Thyroid gland (tissue), 4 donors: Measurements from ENCODE around the gene PHKG2. TPM values are rescaled to one million over a fixed set of nuclear protein-coding genes. Genes with fewer than 3 reads are reported as not detected.

ENCODE experiments used
- DNase-seq, 2 donors: peaks; one replicate each; pipeline ENCODE4 v3.0.0-alpha.2; 2019
- H3K27ac ChIP-seq, 3 donors: fragments of 200-600 bp; sonication (generic); 1 replicate in 2 of 3; 2 replicates in 1 of 3; pipeline ENCODE4 v1.5.1; 2016 to 2019; ENCODE audit warnings: mild to moderate bottlenecking in 1 of 3, moderate library complexity in 1 of 3
- H3K27me3 ChIP-seq: fragments of 200-600 bp; sonication (generic); one replicate; pipeline ENCODE4 v1.5.1; 2019
- H3K36me3 ChIP-seq, 2 donors: fragments of 200-600 bp; sonication (generic); one replicate each; pipeline ENCODE4 v1.5.1; 2016 to 2019
- H3K4me1 ChIP-seq, 2 donors: fragments of 200-600 bp; sonication (generic); one replicate each; pipeline ENCODE4 v1.5.1; 2017 to 2019
- H3K4me3 ChIP-seq, 3 donors: fragments of 200-600 bp; sonication (generic); replicated peaks in 1 of 3; 1 replicate in 2 of 3; 2 replicates in 1 of 3; pipeline ENCODE4 v1.5.1; 2016; ENCODE audit warnings: mild to moderate bottlenecking in 1 of 3
- H3K9me3 ChIP-seq: fragments of 200-600 bp; sonication (generic); one replicate; pipeline ENCODE4 v1.5.1; 2017
- POLR2A ChIP-seq, 2 donors: fragments of 450-650 bp; IDR thresholded peaks; one replicate each; pipeline ENCODE4 v1.6.1; 2017; ENCODE audit warnings: antibody characterized with exemption in 2 of 2, mild to moderate bottlenecking in 2 of 2, moderate library complexity in 1 of 2
- WGBS, 2 donors: methylation state at CpG; one replicate each; pipeline ENCODE4 v1.1.5; 2017; 5-methylcytosine and 5-hydroxymethylcytosine counted together
- intact Hi-C: fragments of 100-400 bp; cut with DNase I; formaldehyde crosslinking; loops from one replicate; pipeline ENCODE4 v1.15.1; 2023
- total RNA-seq, 4 donors: library from RNA; depleted of rRNA; stranded (reverse); fragments of >200 nt; gene quantifications; one replicate each; pipeline ENCODE4 v1.2.3, GENCODE V29; 2016
- TF ChIP-seq, protein P1 (sequence below), 6 experiments: fragments of 200-600 bp in 3 of 6; fragments of 450-650 bp in 3 of 6; sonication (generic) in 3 of 6; IDR thresholded peaks; one replicate each; pipeline ENCODE4 v1.5.1; 2016 to 2019; ENCODE audit warnings: antibody characterized with exemption in 6 of 6, mild to moderate bottlenecking in 2 of 6, inconsistent platforms in 1 of 6, moderate library complexity in 1 of 6

PHKG2 gene
- total RNA-seq, 4 donors from 2014 or later = 28.1 to 52.8 (median 42.3) TPM

DNA sequence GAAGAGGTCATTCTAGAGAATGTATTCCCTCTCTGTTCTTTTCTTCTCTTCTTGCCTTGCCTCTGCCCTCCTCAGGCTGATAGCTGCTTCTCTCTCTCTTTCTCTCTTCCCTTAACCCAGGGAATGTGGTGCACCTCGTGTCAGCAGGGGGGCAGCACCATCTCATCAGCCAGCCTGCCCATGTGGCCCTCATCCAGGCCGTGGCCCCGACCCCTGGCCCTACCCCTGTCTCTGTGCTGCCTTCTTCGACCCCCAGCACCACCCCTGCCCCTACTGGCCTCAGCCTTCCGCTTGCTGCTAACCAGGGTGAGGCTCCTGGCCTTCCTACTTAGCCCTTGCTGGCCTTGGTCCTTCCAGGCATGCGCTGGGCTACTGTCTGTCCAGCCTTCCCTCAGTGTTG, 25.8 kb upstream of the PHKG2 start:
- Histone ChIP-seq H3K27ac (no peak overlapping the region), H3K4me3 (no peak overlapping the region), H3K27me3 (no peaks in the 10 kb centered on the region), H3K9me3 (no peaks in the 10 kb centered on the region), H3K4me1 (no peaks in the 10 kb centered on the region), H3K36me3 (peaks cover 74 to 78% of the 10 kb centered on the region in 2 donors)
- 79 to 88% methylated on average over 6 of the region's 6 CpGs for WGBS, 2 donors
- DNase-seq = no peak
- TF ChIP-seq POLR2A (IDR thresholded peaks at IDR 0.05) = no peak
- TF ChIP-seq, protein P1, sequence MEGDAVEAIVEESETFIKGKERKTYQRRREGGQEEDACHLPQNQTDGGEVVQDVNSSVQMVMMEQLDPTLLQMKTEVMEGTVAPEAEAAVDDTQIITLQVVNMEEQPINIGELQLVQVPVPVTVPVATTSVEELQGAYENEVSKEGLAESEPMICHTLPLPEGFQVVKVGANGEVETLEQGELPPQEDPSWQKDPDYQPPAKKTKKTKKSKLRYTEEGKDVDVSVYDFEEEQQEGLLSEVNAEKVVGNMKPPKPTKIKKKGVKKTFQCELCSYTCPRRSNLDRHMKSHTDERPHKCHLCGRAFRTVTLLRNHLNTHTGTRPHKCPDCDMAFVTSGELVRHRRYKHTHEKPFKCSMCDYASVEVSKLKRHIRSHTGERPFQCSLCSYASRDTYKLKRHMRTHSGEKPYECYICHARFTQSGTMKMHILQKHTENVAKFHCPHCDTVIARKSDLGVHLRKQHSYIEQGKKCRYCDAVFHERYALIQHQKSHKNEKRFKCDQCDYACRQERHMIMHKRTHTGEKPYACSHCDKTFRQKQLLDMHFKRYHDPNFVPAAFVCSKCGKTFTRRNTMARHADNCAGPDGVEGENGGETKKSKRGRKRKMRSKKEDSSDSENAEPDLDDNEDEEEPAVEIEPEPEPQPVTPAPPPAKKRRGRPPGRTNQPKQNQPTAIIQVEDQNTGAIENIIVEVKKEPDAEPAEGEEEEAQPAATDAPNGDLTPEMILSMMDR (IDR thresholded peaks at IDR 0.05) = no peak
- intact Hi-C loops = no loop called here

DNA sequence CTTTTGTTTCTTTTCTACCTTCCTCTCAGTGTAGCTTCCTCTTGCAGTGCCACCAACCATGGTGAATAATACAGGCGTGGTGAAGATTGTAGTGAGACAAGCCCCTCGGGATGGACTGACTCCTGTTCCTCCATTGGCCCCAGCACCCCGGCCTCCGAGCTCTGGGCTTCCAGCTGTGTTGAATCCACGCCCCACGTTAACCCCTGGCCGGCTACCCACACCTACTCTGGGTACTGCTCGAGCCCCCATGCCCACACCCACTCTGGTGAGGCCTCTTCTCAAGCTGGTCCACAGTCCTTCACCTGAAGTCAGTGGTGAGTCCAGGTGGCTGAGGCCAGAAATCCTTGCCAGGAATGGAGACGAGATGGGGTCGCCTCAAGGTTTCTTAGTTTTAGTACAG, 25.3 kb upstream of the PHKG2 start:
- Histone ChIP-seq H3K9me3 (no peaks in the 10 kb centered on the region), H3K4me1 (no peaks in the 10 kb centered on the region), H3K27me3 (no peaks in the 10 kb centered on the region), H3K36me3 (peaks cover 73 to 74% of the 10 kb centered on the region in 2 donors), H3K27ac (no peak overlapping the region), H3K4me3 (no peak overlapping the region)
- 90 to 93% methylated on average over 10 of the region's 10 CpGs for WGBS, 2 donors
- DNase-seq = no peak
- TF ChIP-seq, protein P1 (IDR thresholded peaks at IDR 0.05) = no peak
- TF ChIP-seq POLR2A (IDR thresholded peaks at IDR 0.05) = no peak
- intact Hi-C loops = no loop called here

DNA sequence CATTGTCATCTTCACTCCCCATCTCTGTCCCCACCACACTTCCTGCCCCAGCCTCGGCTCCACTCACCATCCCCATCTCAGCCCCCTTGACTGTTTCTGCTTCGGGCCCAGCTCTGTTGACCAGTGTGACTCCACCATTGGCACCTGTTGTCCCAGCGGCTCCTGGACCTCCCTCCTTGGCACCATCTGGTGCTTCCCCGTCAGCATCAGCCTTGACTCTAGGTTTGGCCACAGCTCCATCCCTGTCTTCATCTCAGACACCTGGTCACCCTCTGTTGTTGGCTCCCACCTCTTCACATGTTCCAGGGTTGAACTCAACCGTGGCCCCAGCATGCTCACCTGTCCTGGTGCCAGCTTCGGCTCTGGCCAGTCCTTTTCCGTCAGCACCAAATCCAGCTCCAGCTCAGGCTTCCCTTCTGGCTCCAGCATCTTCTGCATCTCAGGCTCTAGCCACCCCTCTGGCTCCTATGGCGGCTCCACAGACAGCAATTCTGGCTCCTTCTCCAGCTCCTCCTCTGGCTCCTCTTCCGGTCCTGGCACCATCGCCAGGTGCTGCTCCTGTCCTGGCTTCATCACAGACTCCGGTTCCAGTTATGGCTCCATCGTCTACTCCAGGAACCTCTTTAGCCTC, 24.4 kb upstream of the PHKG2 start:
- Histone ChIP-seq H3K4me3 (no peak overlapping the region), H3K27ac (no peak overlapping the region), H3K4me1 (no peaks in the 10 kb centered on the region), H3K9me3 (no peaks in the 10 kb centered on the region), H3K27me3 (no peaks in the 10 kb centered on the region), H3K36me3 (peaks cover 67 to 71% of the 10 kb centered on the region in 2 donors)
- 93 to 95% methylated on average over 12 of the region's 12 CpGs for WGBS, 2 donors
- TF ChIP-seq, protein P1 (IDR thresholded peaks at IDR 0.05) = no peak
- TF ChIP-seq POLR2A (IDR thresholded peaks at IDR 0.05) = no peak
- no peak for DNase-seq
- intact Hi-C loops = no loop called here

DNA sequence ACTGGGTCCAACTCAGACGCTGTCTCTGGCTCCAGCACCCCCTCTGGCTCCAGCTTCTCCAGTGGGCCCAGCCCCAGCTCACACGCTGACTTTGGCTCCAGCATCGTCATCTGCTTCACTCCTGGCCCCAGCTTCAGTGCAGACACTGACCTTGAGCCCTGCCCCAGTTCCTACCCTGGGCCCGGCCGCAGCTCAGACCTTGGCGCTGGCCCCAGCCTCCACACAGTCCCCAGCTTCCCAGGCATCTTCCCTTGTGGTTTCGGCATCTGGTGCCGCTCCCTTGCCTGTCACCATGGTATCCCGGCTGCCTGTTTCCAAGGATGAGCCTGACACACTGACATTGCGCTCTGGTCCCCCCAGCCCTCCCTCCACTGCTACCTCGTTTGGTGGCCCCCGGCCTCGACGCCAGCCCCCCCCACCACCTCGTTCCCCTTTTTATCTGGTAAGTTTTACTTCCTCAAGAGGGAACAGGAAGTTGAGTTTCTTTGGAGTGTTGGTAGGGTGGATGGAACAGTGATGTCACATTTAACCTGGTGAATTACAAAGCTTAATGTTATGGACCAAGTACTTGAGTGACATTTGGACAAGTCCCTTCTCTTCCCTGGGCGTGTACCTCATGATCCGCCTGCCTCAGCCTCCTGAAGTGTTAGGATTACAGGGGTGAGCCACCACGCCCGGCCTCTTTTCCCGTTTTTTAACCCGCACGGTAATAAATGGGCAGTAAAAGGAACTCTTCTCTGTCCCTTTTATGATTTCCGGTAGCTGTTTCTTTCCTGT, 23.4 kb upstream of the PHKG2 start:
- WGBS, 2 donors = 84 to 85% methylated on average over 23 of the region's 23 CpGs
- Histone ChIP-seq H3K27ac (no peak overlapping the region), H3K4me3 (no peak overlapping the region), H3K9me3 (no peaks in the 10 kb centered on the region), H3K4me1 (no peaks in the 10 kb centered on the region), H3K36me3 (peaks cover 69 to 72% of the 10 kb centered on the region in 2 donors), H3K27me3 (no peaks in the 10 kb centered on the region)
- DNase-seq = no peak
- intact Hi-C loops = no loop called here
- no peak for TF ChIP-seq POLR2A (IDR thresholded peaks at IDR 0.05)
- TF ChIP-seq, protein P1 (IDR thresholded peaks at IDR 0.05) = no peak

DNA sequence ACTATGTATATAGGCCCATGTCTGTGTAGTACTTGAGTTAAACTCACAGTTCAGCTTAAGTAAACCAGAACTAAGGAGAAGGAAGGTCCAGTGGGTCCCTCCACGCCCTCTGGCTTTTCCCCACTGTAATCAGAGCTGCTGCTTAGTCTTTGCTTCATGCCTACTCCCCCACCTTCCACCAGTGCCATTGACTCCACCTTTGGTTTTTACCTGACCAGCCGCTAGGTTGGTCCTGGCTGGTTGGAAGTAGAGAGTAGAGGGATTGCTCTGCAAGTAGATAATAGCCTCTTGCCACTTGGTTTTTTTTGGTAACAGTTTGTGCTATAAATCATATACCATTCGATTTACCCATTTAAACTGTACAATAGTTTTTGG, 22.8 kb upstream of the PHKG2 start:
- TF ChIP-seq, protein P1 (IDR thresholded peaks at IDR 0.05) = no peak
- no peak for TF ChIP-seq POLR2A (IDR thresholded peaks at IDR 0.05)
- intact Hi-C loops = no loop called here
- Histone ChIP-seq H3K9me3 (no peaks in the 10 kb centered on the region), H3K27ac (no peak overlapping the region), H3K4me3 (no peak overlapping the region), H3K4me1 (no peaks in the 10 kb centered on the region), H3K27me3 (no peaks in the 10 kb centered on the region), H3K36me3 (peaks cover 69 to 72% of the 10 kb centered on the region in 2 donors)
- no peak for DNase-seq
- WGBS, 2 donors = 89 to 96% methylated on average over 3 of the region's 3 CpGs
